Measurements from ENCODE around the gene SLC9A8.

SLC9A8 gene

GRCh38 chr20:49821381-49821780 is 8.8 kb downstream of the SLC9A8 start:
- Histone ChIP-seq H3K9me3 (ENCODE audit: control insufficient read depth, insufficient read depth, low read length) (no peaks in the 10 kb centered on the region), H3K36me3 (ENCODE audit: control insufficient read depth, insufficient read depth, low read length) (peaks cover 39% of the 10 kb centered on the region), H3K4me3 (ENCODE audit: low read depth, low read length) (no peak overlapping the region), H3K4me1 (ENCODE audit: control insufficient read depth, insufficient read depth, low read length) (no peaks in the 10 kb centered on the region), H3K9ac (ENCODE audit: low read depth, low read length) (no peak overlapping the region), H3K27ac (ENCODE audit: low read depth, low read length) (no peak overlapping the region), H3K27me3 (ENCODE audit: control insufficient read depth, insufficient read depth, low read length) (no peaks in the 10 kb centered on the region)

- no peaks in the 10 kb centered on the region for H3K4me1 ChIP-seq (ENCODE audit: control insufficient read depth, insufficient read depth, low read length)
- no peak overlapping the region for H3K27ac ChIP-seq (ENCODE audit: low read depth, low read length)
- no peak overlapping the region for H3K9ac ChIP-seq (ENCODE audit: low read depth, low read length)
- no peaks in the 10 kb centered on the region for H3K27me3 ChIP-seq (ENCODE audit: control insufficient read depth, insufficient read depth, low read length)
- H3K9me3 ChIP-seq (ENCODE audit: control insufficient read depth, insufficient read depth, low read length) = no peaks in the 10 kb centered on the region
- H3K4me3 ChIP-seq (ENCODE audit: low read depth, low read length) = no peak overlapping the region
- H3K36me3 ChIP-seq (ENCODE audit: control insufficient read depth, insufficient read depth, low read length) = peaks cover 43% of the 10 kb centered on the region
Measured at GRCh38 chr20:49821870-49822331, 9.3 kb downstream of the SLC9A8 start.

GRCh38 chr20:49823152-49823847 is 10.7 kb downstream of the SLC9A8 start:
- Histone ChIP-seq H3K36me3 (ENCODE audit: control insufficient read depth, insufficient read depth, low read length) (peaks cover 43% of the 10 kb centered on the region), H3K4me3 (ENCODE audit: low read depth, low read length) (no peak overlapping the region), H3K27ac (ENCODE audit: low read depth, low read length) (no peak overlapping the region), H3K27me3 (ENCODE audit: control insufficient read depth, insufficient read depth, low read length) (no peaks in the 10 kb centered on the region), H3K9me3 (ENCODE audit: control insufficient read depth, insufficient read depth, low read length) (no peaks in the 10 kb centered on the region), H3K9ac (ENCODE audit: low read depth, low read length) (no peak overlapping the region), H3K4me1 (ENCODE audit: control insufficient read depth, insufficient read depth, low read length) (no peaks in the 10 kb centered on the region)

GRCh38 chr20:49824206-49824605 is 11.6 kb downstream of the SLC9A8 start:
- H3K27me3 ChIP-seq (ENCODE audit: control insufficient read depth, insufficient read depth, low read length) = no peaks in the 10 kb centered on the region
- H3K9ac ChIP-seq (ENCODE audit: low read depth, low read length) = no peak overlapping the region
- H3K4me3 ChIP-seq (ENCODE audit: low read depth, low read length) = no peak overlapping the region
- H3K4me1 ChIP-seq (ENCODE audit: control insufficient read depth, insufficient read depth, low read length) = no peaks in the 10 kb centered on the region
- no peak overlapping the region for H3K27ac ChIP-seq (ENCODE audit: low read depth, low read length)
- H3K9me3 ChIP-seq (ENCODE audit: control insufficient read depth, insufficient read depth, low read length) = no peaks in the 10 kb centered on the region
- H3K36me3 ChIP-seq (ENCODE audit: control insufficient read depth, insufficient read depth, low read length) = peaks cover 37% of the 10 kb centered on the region

- H3K9me3 ChIP-seq (ENCODE audit: control insufficient read depth, insufficient read depth, low read length) = no peaks in the 10 kb centered on the region
- peaks cover 31% of the 10 kb centered on the region for H3K36me3 ChIP-seq (ENCODE audit: control insufficient read depth, insufficient read depth, low read length)
- no peak overlapping the region for H3K9ac ChIP-seq (ENCODE audit: low read depth, low read length)
- no peak overlapping the region for H3K27ac ChIP-seq (ENCODE audit: low read depth, low read length)
- no peaks in the 10 kb centered on the region for H3K27me3 ChIP-seq (ENCODE audit: control insufficient read depth, insufficient read depth, low read length)
- no peaks in the 10 kb centered on the region for H3K4me1 ChIP-seq (ENCODE audit: control insufficient read depth, insufficient read depth, low read length)
- H3K4me3 ChIP-seq (ENCODE audit: low read depth, low read length) = no peak overlapping the region
Measured at GRCh38 chr20:49825521-49826033, 12.9 kb downstream of the SLC9A8 start.

GRCh38 chr20:49831022-49831769 is 18.6 kb downstream of the SLC9A8 start:
- H3K27ac ChIP-seq (ENCODE audit: low read depth, low read length) = no peak overlapping the region

GRCh38 chr20:49831770-49832631 is 19.4 kb downstream of the SLC9A8 start:
- no peaks in the 10 kb centered on the region for H3K27me3 ChIP-seq (ENCODE audit: control insufficient read depth, insufficient read depth, low read length)
- no peaks in the 10 kb centered on the region for H3K9me3 ChIP-seq (ENCODE audit: control insufficient read depth, insufficient read depth, low read length)
- H3K9ac ChIP-seq (ENCODE audit: low read depth, low read length) = no peak overlapping the region
- no peak overlapping the region for H3K27ac ChIP-seq (ENCODE audit: low read depth, low read length)
- H3K36me3 ChIP-seq (ENCODE audit: control insufficient read depth, insufficient read depth, low read length) = peaks cover 5% of the 10 kb centered on the region; the same call in 1 of the 2 replicates
- H3K4me3 ChIP-seq (ENCODE audit: low read depth, low read length) = no peak overlapping the region
- peaks cover 10% of the 10 kb centered on the region for H3K4me1 ChIP-seq (ENCODE audit: control insufficient read depth, insufficient read depth, low read length)

More at GRCh38 chr20:49831022-49831769, 18.6 kb downstream of the SLC9A8 start:
- Histone ChIP-seq H3K4me3 (ENCODE audit: low read depth, low read length) (no peak overlapping the region), H3K27me3 (ENCODE audit: control insufficient read depth, insufficient read depth, low read length) (no peaks in the 10 kb centered on the region), H3K9ac (ENCODE audit: low read depth, low read length) (no peak overlapping the region), H3K4me1 (ENCODE audit: control insufficient read depth, insufficient read depth, low read length) (peaks cover 10% of the 10 kb centered on the region), H3K36me3 (ENCODE audit: control insufficient read depth, insufficient read depth, low read length) (peaks cover 8% of the 10 kb centered on the region; the same call in 1 of the 2 replicates), H3K9me3 (ENCODE audit: control insufficient read depth, insufficient read depth, low read length) (no peaks in the 10 kb centered on the region)

GRCh38 chr20:49832632-49833327 is 20.2 kb downstream of the SLC9A8 start:
- H3K36me3 ChIP-seq (ENCODE audit: control insufficient read depth, insufficient read depth, low read length) = no peaks in the 10 kb centered on the region
- H3K4me3 ChIP-seq (ENCODE audit: low read depth, low read length) = no peak overlapping the region
- no peak overlapping the region for H3K9ac ChIP-seq (ENCODE audit: low read depth, low read length)
- no peaks in the 10 kb centered on the region for H3K9me3 ChIP-seq (ENCODE audit: control insufficient read depth, insufficient read depth, low read length)
- H3K27ac ChIP-seq (ENCODE audit: low read depth, low read length) = no peak overlapping the region
- no peaks in the 10 kb centered on the region for H3K27me3 ChIP-seq (ENCODE audit: control insufficient read depth, insufficient read depth, low read length)
- H3K4me1 ChIP-seq (ENCODE audit: control insufficient read depth, insufficient read depth, low read length) = peaks cover 10% of the 10 kb centered on the region

- H3K36me3 ChIP-seq (ENCODE audit: control insufficient read depth, insufficient read depth, low read length) = no peaks in the 10 kb centered on the region
- no peak overlapping the region for H3K27ac ChIP-seq (ENCODE audit: low read depth, low read length)
Measured at GRCh38 chr20:49833483-49833882, 20.9 kb downstream of the SLC9A8 start.

GRCh38 chr20:49835031-49835430 is 22.4 kb downstream of the SLC9A8 start:
- no peaks in the 10 kb centered on the region for H3K27me3 ChIP-seq (ENCODE audit: control insufficient read depth, insufficient read depth, low read length)
- no peak overlapping the region for H3K9ac ChIP-seq (ENCODE audit: low read depth, low read length)
- H3K9me3 ChIP-seq (ENCODE audit: control insufficient read depth, insufficient read depth, low read length) = no peaks in the 10 kb centered on the region
- H3K4me3 ChIP-seq (ENCODE audit: low read depth, low read length) = no peak overlapping the region
- H3K36me3 ChIP-seq (ENCODE audit: control insufficient read depth, insufficient read depth, low read length) = no peaks in the 10 kb centered on the region
- no peak overlapping the region for H3K27ac ChIP-seq (ENCODE audit: low read depth, low read length)
- peaks cover 10% of the 10 kb centered on the region for H3K4me1 ChIP-seq (ENCODE audit: control insufficient read depth, insufficient read depth, low read length)

More at GRCh38 chr20:49833483-49833882, 20.9 kb downstream of the SLC9A8 start:
- Histone ChIP-seq H3K27me3 (ENCODE audit: control insufficient read depth, insufficient read depth, low read length) (no peaks in the 10 kb centered on the region), H3K9me3 (ENCODE audit: control insufficient read depth, insufficient read depth, low read length) (no peaks in the 10 kb centered on the region), H3K4me1 (ENCODE audit: control insufficient read depth, insufficient read depth, low read length) (peaks cover 10% of the 10 kb centered on the region), H3K9ac (ENCODE audit: low read depth, low read length) (no peak overlapping the region), H3K4me3 (ENCODE audit: low read depth, low read length) (no peak overlapping the region)
